ENCODE measurements around the gene ZC3H11A.

ZC3H11A gene

DNA sequence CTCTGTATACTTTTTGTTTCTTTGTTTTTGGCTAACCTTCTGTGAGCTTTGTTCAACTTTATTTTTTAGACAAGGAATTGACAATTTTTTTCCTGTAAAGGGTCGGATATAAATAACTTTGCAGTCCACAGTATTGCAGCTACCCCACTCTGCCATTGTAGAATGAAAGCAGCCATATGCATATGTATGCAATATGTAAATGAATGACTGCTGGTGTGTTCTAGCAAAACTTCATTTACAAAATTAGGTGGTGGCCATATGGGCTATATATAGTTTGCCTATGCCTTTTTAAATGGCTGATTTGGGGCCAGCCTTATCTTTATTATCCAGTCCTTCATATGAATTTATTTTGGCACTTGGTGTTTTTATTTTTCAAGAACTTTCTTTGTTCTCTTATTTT, 48.0 kb downstream of the ZC3H11A start:
- H3K4me3 ChIP-seq (ENCODE audit: low read depth, low read length), result no peak overlapping the region
- TF ChIP-seq CTCF (IDR thresholded peaks at IDR 0.05; ENCODE audit: borderline replicate concordance, insufficient read depth, low read depth, low read length), result no peak
